ENCODE data around the gene TEKTIP1.

- TF ChIP-seq CTCF (IDR thresholded peaks at IDR 0.05; ENCODE audit: borderline replicate concordance, extremely low read depth, low read length, poor library complexity, severe bottlenecking) (no peak), EZH2 (IDR thresholded peaks at IDR 0.05; ENCODE audit: borderline replicate concordance, low read depth, low read length, severe bottlenecking) (no peak)
Measured at GRCh38 chr19:3511506-3512251, 27.3 kb upstream of the TEKTIP1 start.
